Upper lobe of left lung (tissue), 6 donors: ENCODE results near the gene LMO3. TPM values are rescaled to one million over a fixed set of nuclear protein-coding genes. Genes with fewer than 3 reads are reported as not detected.

Experiments used
- ATAC-seq, 2 donors: fragments of 200-7000 bp; cut with Tn5 transposase; one replicate each; pipeline ENCODE4 v1.9.1; 2022; ENCODE audit warnings: mild to moderate bottlenecking in 2 of 2, moderate library complexity in 2 of 2; ENCODE audit not compliant: low FRiP score in 2 of 2
- DNase-seq, 2 donors: peaks; one replicate each; pipeline ENCODE4 v3.0.0-alpha.2; 2019 to 2020
- H3K27ac ChIP-seq, 4 donors: fragments of 200-600 bp; sonication (generic); one replicate each; pipeline ENCODE4 v1.5.1; 2016 to 2019
- H3K27me3 ChIP-seq, 4 donors: fragments of 200-600 bp; sonication (generic); one replicate each; pipeline ENCODE4 v1.5.1; 2017 to 2019
- H3K36me3 ChIP-seq, 4 donors: fragments of 200-600 bp; sonication (generic); one replicate each; pipeline ENCODE4 v1.5.1; 2016 to 2019
- H3K4me1 ChIP-seq, 4 donors: fragments of 200-600 bp; sonication (generic); one replicate each; pipeline ENCODE4 v1.5.1; 2018 to 2019
- H3K4me3 ChIP-seq, 4 donors: fragments of 200-600 bp; sonication (generic); one replicate each; pipeline ENCODE4 v1.5.1; 2017 to 2019; ENCODE audit warnings: mild to moderate bottlenecking in 2 of 4, moderate library complexity in 1 of 4
- H3K9me3 ChIP-seq, 4 donors: fragments of 200-600 bp; sonication (generic); one replicate each; pipeline ENCODE4 v1.5.1; 2018 to 2019
- CTCF ChIP-seq, 6 experiments: fragments of 450-650 bp in 4 of 6; fragments of 200-600 bp in 2 of 6; sonication (generic) in 2 of 6; IDR thresholded peaks; one replicate each; pipeline ENCODE4 v1.5.1; 2016 to 2019; ENCODE audit warnings: antibody characterized with exemption in 6 of 6
- EP300 ChIP-seq, 4 donors: sonication (generic); formaldehyde crosslinking; IDR thresholded peaks; one replicate each; pipeline ENCODE4 v1.5.1; 2017; ENCODE audit warnings: antibody characterized with exemption in 4 of 4, control low read depth in 2 of 4
- POLR2A ChIP-seq, 4 donors: fragments of 450-650 bp; IDR thresholded peaks; one replicate each; pipeline ENCODE4 v1.5.1; 2016 to 2017; ENCODE audit warnings: antibody characterized with exemption in 4 of 4, mild to moderate bottlenecking in 2 of 4
- POLR2AphosphoS5 ChIP-seq, 2 donors: sonication (generic); formaldehyde crosslinking; IDR thresholded peaks; one replicate each; pipeline ENCODE4 v1.5.1; 2017; ENCODE audit warnings: antibody characterized with exemption in 2 of 2
- WGBS, 2 donors: methylation state at CpG; one replicate each; pipeline ENCODE4 v1.1.5; 2017 to 2018; 5-methylcytosine and 5-hydroxymethylcytosine counted together
- total RNA-seq, 6 donors: library from RNA; depleted of rRNA in 4 of 6; stranded (reverse); fragments of >200 nt in 4 of 6; gene quantifications; one replicate each; pipeline versions ENCODE4 v1.1.0 to v1.2.1, GENCODE V29; 2016 to 2021
- donor health status: DM: no; HTN: no; CAD: no; lungs with moderate emphysema.
- donor health status: DM: no; HTN: yes; CAD: no; lungs with severe emphysema.

Gene LMO3
- total RNA-seq, 6 donors from 2014 or later: 100 to 372 (median 166) TPM

- Histone ChIP-seq H3K4me3 (no peak overlapping the region), H3K9me3 (no peaks in the 10 kb centered on the region), H3K27ac (peak overlapping the region; percentile 44 to 89 (median 82)), H3K36me3 (no peaks in the 10 kb centered on the region), H3K27me3 (no peaks in the 10 kb centered on the region), H3K4me1 (no peaks in the 10 kb centered on the region)
- ATAC-seq (no peak), DNase-seq (no peak)
- 8 to 9% methylated on average over 1 of the region's 1 CpG for WGBS, 2 donors
- TF ChIP-seq EP300 (IDR thresholded peaks at IDR 0.05) (no peak), CTCF (IDR thresholded peaks at IDR 0.05) (no peak), POLR2AphosphoS5 (IDR thresholded peaks at IDR 0.05) (no peak), POLR2A (IDR thresholded peaks at IDR 0.05) (no peak)
Measured at GRCh38 chr12:16610743-16611142, 4.8 kb upstream of the LMO3 start.

- Histone ChIP-seq H3K27me3 (no peaks in the 10 kb centered on the region), H3K36me3 (no peaks in the 10 kb centered on the region), H3K4me1 (no peaks in the 10 kb centered on the region), H3K27ac (peak overlapping the region; percentile 44 to 89 (median 82)), H3K4me3 (peak overlapping the region in 2 of 4 donors; percentile 51 to 55), H3K9me3 (no peaks in the 10 kb centered on the region)
- 9 to 18% methylated on average over 7 of the region's 7 CpGs for WGBS, 2 donors
- ATAC-seq (no peak), DNase-seq (no peak)
- TF ChIP-seq CTCF (IDR thresholded peaks at IDR 0.05) (no peak), POLR2AphosphoS5 (IDR thresholded peaks at IDR 0.05) (no peak), POLR2A (IDR thresholded peaks at IDR 0.05) (no peak), EP300 (IDR thresholded peaks at IDR 0.05) (no peak)
Measured at GRCh38 chr12:16610001-16610585, 4.1 kb upstream of the LMO3 start.

GRCh38 chr12:16608946-16609539 is 3.1 kb upstream of the LMO3 start:
- ATAC-seq: no peak
- H3K4me3 ChIP-seq: peak overlapping the region in 3 of 4 donors; percentile 16 to 55 (median 51)
- 8 to 11% methylated on average over 9 of the region's 9 CpGs for WGBS, 2 donors
- DNase-seq: no peak
- H3K27ac ChIP-seq: peak overlapping the region; percentile 44 to 89 (median 82)
- TF ChIP-seq POLR2A (IDR thresholded peaks at IDR 0.05): no peak
- no peak for TF ChIP-seq CTCF (IDR thresholded peaks at IDR 0.05)
- TF ChIP-seq EP300 (IDR thresholded peaks at IDR 0.05): no peak
- no peak for TF ChIP-seq POLR2AphosphoS5 (IDR thresholded peaks at IDR 0.05)
- H3K9me3 ChIP-seq: no peaks in the 10 kb centered on the region
- H3K4me1 ChIP-seq: no peaks in the 10 kb centered on the region
- no peaks in the 10 kb centered on the region for H3K36me3 ChIP-seq
- H3K27me3 ChIP-seq: no peaks in the 10 kb centered on the region

GRCh38 chr12:16607906-16608775 is 2.2 kb upstream of the LMO3 start:
- peak; percentile 36 to 73 for ATAC-seq
- Histone ChIP-seq H3K9me3 (no peaks in the 10 kb centered on the region), H3K27me3 (no peaks in the 10 kb centered on the region), H3K4me1 (no peaks in the 10 kb centered on the region), H3K36me3 (no peaks in the 10 kb centered on the region), H3K27ac (peak overlapping the region; percentile 44 to 89 (median 82)), H3K4me3 (peak overlapping the region in 3 of 4 donors; percentile 34 to 55 (median 51))
- TF ChIP-seq EP300 (IDR thresholded peaks at IDR 0.05) (no peak), POLR2A (IDR thresholded peaks at IDR 0.05) (peak in 1 of 4 donors; percentile 72), POLR2AphosphoS5 (IDR thresholded peaks at IDR 0.05) (peak in 1 of 2 donors; percentile 53)
- DNase-seq: peak in 1 of 2 donors; percentile 62
- 37 to 41% methylated on average over 11 of the region's 11 CpGs for WGBS, 2 donors

GRCh38 chr12:16606991-16607390 is 1.0 kb upstream of the LMO3 start:
- no peak for ATAC-seq
- peak overlapping the region; percentile 37 to 89 (median 82) for H3K27ac ChIP-seq
- H3K27me3 ChIP-seq: no peaks in the 10 kb centered on the region
- no peak for TF ChIP-seq POLR2A (IDR thresholded peaks at IDR 0.05)
- TF ChIP-seq CTCF (IDR thresholded peaks at IDR 0.05): no peak
- no peak for TF ChIP-seq EP300 (IDR thresholded peaks at IDR 0.05)
- TF ChIP-seq POLR2AphosphoS5 (IDR thresholded peaks at IDR 0.05): no peak
- WGBS, 2 donors: 31 to 34% methylated on average over 6 of the region's 6 CpGs
- DNase-seq: no peak
- H3K36me3 ChIP-seq: no peaks in the 10 kb centered on the region
- no peaks in the 10 kb centered on the region for H3K4me1 ChIP-seq
- no peaks in the 10 kb centered on the region for H3K9me3 ChIP-seq
- H3K4me3 ChIP-seq: peak overlapping the region in 3 of 4 donors; percentile 34 to 55 (median 51)
